ENCODE data around the gene GASK1A.

Gene GASK1A

DNA sequence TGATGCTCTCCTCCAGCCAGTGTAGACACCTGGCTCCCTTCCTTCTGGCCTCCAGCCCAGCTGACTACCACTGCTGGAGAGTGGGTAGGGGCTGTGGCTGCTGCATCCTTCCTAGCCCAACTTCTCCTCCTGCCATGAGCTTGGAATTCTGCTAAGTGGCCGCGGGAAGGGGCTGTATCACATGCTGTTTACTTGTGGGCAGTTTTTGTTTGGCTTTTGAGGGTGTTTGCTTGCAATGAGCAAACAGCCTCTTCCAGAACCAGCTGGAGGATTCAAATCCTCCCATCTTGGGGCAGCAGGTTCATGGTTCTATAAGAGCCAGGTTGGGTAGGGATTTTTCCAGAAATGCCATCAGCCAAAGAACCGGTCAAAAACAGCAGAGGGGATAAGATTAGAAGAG lies 9.0 kb downstream of the GASK1A start:
- TF ChIP-seq, protein P1, sequence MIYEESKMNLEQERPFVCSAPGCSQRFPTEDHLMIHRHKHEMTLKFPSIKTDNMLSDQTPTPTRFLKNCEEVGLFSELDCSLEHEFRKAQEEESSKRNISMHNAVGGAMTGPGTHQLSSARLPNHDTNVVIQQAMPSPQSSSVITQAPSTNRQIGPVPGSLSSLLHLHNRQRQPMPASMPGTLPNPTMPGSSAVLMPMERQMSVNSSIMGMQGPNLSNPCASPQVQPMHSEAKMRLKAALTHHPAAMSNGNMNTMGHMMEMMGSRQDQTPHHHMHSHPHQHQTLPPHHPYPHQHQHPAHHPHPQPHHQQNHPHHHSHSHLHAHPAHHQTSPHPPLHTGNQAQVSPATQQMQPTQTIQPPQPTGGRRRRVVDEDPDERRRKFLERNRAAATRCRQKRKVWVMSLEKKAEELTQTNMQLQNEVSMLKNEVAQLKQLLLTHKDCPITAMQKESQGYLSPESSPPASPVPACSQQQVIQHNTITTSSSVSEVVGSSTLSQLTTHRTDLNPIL (CRISPR knock-in tag; IDR thresholded peaks at IDR 0.05; ENCODE audit: low read depth), result no peak
- no peak for TF ChIP-seq SNAI2 (CRISPR knock-in tag; IDR thresholded peaks at IDR 0.05)
- no peak for TF ChIP-seq ZFP3 (CRISPR knock-in tag; IDR thresholded peaks at IDR 0.05)
- TF ChIP-seq ZNF565 (CRISPR knock-in tag; conservative IDR thresholded peaks at IDR 0.05; ENCODE audit: low read depth), result no peak
- no peak for TF ChIP-seq ARNTL (CRISPR knock-in tag; IDR thresholded peaks at IDR 0.05; ENCODE audit: borderline replicate concordance, low read depth)
- no peak for TF ChIP-seq ZNF8 (CRISPR knock-in tag; IDR thresholded peaks at IDR 0.05)
- no peak for ATAC-seq

GRCh38 chr3:42988566-42988965 lies 9.5 kb downstream of the GASK1A start:
- ATAC-seq, result no peak
- TF ChIP-seq OSR1 (CRISPR knock-in tag; IDR thresholded peaks at IDR 0.05) (no peak), CSDC2 (CRISPR knock-in tag; IDR thresholded peaks at IDR 0.05) (no peak), PPARA (CRISPR knock-in tag; IDR thresholded peaks at IDR 0.05; ENCODE audit: borderline replicate concordance) (no peak), BACH2 (CRISPR knock-in tag; IDR thresholded peaks at IDR 0.05; ENCODE audit: borderline replicate concordance) (no peak), ISL1 (CRISPR knock-in tag; IDR thresholded peaks at IDR 0.05) (no peak), ESRRG (CRISPR knock-in tag; IDR thresholded peaks at IDR 0.05) (no peak), GLIS3 (CRISPR knock-in tag; IDR thresholded peaks at IDR 0.05) (no peak), CSRNP3 (CRISPR knock-in tag; IDR thresholded peaks at IDR 0.05) (no peak), RARB (CRISPR knock-in tag; IDR thresholded peaks at IDR 0.05) (no peak)
- TF ChIP-seq, protein P2, sequence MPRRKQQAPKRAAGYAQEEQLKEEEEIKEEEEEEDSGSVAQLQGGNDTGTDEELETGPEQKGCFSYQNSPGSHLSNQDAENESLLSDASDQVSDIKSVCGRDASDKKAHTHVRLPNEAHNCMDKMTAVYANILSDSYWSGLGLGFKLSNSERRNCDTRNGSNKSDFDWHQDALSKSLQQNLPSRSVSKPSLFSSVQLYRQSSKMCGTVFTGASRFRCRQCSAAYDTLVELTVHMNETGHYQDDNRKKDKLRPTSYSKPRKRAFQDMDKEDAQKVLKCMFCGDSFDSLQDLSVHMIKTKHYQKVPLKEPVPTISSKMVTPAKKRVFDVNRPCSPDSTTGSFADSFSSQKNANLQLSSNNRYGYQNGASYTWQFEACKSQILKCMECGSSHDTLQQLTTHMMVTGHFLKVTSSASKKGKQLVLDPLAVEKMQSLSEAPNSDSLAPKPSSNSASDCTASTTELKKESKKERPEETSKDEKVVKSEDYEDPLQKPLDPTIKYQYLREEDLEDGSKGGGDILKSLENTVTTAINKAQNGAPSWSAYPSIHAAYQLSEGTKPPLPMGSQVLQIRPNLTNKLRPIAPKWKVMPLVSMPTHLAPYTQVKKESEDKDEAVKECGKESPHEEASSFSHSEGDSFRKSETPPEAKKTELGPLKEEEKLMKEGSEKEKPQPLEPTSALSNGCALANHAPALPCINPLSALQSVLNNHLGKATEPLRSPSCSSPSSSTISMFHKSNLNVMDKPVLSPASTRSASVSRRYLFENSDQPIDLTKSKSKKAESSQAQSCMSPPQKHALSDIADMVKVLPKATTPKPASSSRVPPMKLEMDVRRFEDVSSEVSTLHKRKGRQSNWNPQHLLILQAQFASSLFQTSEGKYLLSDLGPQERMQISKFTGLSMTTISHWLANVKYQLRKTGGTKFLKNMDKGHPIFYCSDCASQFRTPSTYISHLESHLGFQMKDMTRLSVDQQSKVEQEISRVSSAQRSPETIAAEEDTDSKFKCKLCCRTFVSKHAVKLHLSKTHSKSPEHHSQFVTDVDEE (CRISPR knock-in tag; IDR thresholded peaks at IDR 0.05), result no peak

GRCh38 chr3:42991341-42992315 lies 12.5 kb downstream of the GASK1A start:
- no peak for ATAC-seq
- TF ChIP-seq, protein P2 (CRISPR knock-in tag; IDR thresholded peaks at IDR 0.05), result no peak
- TF ChIP-seq ZC3H10 (CRISPR knock-in tag; IDR thresholded peaks at IDR 0.05) (no peak), ZFP30 (CRISPR knock-in tag; IDR thresholded peaks at IDR 0.05) (no peak), ESRRG (CRISPR knock-in tag; IDR thresholded peaks at IDR 0.05) (no peak), ARNTL (CRISPR knock-in tag; IDR thresholded peaks at IDR 0.05; ENCODE audit: borderline replicate concordance, low read depth) (no peak), CSDC2 (CRISPR knock-in tag; IDR thresholded peaks at IDR 0.05) (no peak), BACH2 (CRISPR knock-in tag; IDR thresholded peaks at IDR 0.05; ENCODE audit: borderline replicate concordance) (no peak), RARB (CRISPR knock-in tag; IDR thresholded peaks at IDR 0.05) (no peak), PPARA (CRISPR knock-in tag; IDR thresholded peaks at IDR 0.05; ENCODE audit: borderline replicate concordance) (no peak), ZNF565 (CRISPR knock-in tag; conservative IDR thresholded peaks at IDR 0.05; ENCODE audit: low read depth) (no peak), OSR1 (CRISPR knock-in tag; IDR thresholded peaks at IDR 0.05) (no peak), PATZ1 (CRISPR knock-in tag; IDR thresholded peaks at IDR 0.05; ENCODE audit: borderline replicate concordance) (no peak), ZNF70 (CRISPR knock-in tag; IDR thresholded peaks at IDR 0.05) (no peak), ZNF8 (CRISPR knock-in tag; IDR thresholded peaks at IDR 0.05) (no peak), SNAI2 (CRISPR knock-in tag; IDR thresholded peaks at IDR 0.05) (no peak), TCF4 (CRISPR knock-in tag; IDR thresholded peaks at IDR 0.05; ENCODE audit: borderline replicate concordance) (no peak)
- TF ChIP-seq, protein P3, sequence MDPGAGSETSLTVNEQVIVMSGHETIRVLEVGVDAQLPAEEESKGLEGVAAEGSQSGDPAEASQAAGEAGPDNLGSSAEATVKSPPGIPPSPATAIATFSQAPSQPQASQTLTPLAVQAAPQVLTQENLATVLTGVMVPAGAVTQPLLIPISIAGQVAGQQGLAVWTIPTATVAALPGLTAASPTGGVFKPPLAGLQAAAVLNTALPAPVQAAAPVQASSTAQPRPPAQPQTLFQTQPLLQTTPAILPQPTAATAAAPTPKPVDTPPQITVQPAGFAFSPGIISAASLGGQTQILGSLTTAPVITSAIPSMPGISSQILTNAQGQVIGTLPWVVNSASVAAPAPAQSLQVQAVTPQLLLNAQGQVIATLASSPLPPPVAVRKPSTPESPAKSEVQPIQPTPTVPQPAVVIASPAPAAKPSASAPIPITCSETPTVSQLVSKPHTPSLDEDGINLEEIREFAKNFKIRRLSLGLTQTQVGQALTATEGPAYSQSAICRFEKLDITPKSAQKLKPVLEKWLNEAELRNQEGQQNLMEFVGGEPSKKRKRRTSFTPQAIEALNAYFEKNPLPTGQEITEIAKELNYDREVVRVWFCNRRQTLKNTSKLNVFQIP (CRISPR knock-in tag; IDR thresholded peaks at IDR 0.05; ENCODE audit: borderline replicate concordance, low read depth), result no peak
- TF ChIP-seq, protein P1 (CRISPR knock-in tag; IDR thresholded peaks at IDR 0.05; ENCODE audit: low read depth), result no peak

Data from SK-N-SH treated with all-trans-retinoic acid at 6 μM for 48 hours (cell line).